Activated CD4-positive, CD25-positive, alpha-beta regulatory T cell treated with anti-CD3 and anti-CD28 coated beads, Interleukin-2, amount 50 U/mL, for 72 hours (primary cell): ENCODE measurements around the gene OSR1.
"Not testable (repeated sequence)": the region's sequence is repeated elsewhere in the genome, so short reads cannot be mapped to it uniquely, and the experiment has no call there.

ENCODE experiments used
- DNase-seq: peaks from one replicate; pipeline ENCODE4 v3.0.0; 2021

OSR1 gene

GRCh38 chr2:19358242-19359020 is at the start of gene OSR1:
TSS of gene OSR1 (minus strand) at chr2:19358623. CDS start at chr2:19353805, 4,818 bp downstream.
- no peak for DNase-seq

- no peak for DNase-seq
Observed at GRCh38 chr2:19403785-19404184, 45.4 kb upstream of the OSR1 start.

GRCh38 chr2:19392191-19392590 is 33.8 kb upstream of the OSR1 start:
- DNase-seq, result no peak

- DNase-seq, result not testable (repeated sequence)
Observed at GRCh38 chr2:19389469-19389868, 31.0 kb upstream of the OSR1 start.

GRCh38 chr2:19380532-19380931 is 22.1 kb upstream of the OSR1 start:
- no peak for DNase-seq

GRCh38 chr2:19378939-19379338 is 20.5 kb upstream of the OSR1 start:
- DNase-seq, result no peak

GRCh38 chr2:19377717-19378116 is 19.3 kb upstream of the OSR1 start:
- DNase-seq, result no peak

GRCh38 chr2:19373352-19373751 is 14.9 kb upstream of the OSR1 start:
- no peak for DNase-seq

- DNase-seq, result no peak
Observed at GRCh38 chr2:19371996-19372582, 13.7 kb upstream of the OSR1 start.

GRCh38 chr2:19369341-19369955 is 11.0 kb upstream of the OSR1 start:
- no peak for DNase-seq

- DNase-seq, result no peak
Observed at GRCh38 chr2:19368760-19369159, 10.3 kb upstream of the OSR1 start.

- no peak for DNase-seq
Observed at GRCh38 chr2:19367326-19367725, 8.9 kb upstream of the OSR1 start.

- no peak for DNase-seq
Observed at GRCh38 chr2:19365126-19365525, 6.7 kb upstream of the OSR1 start.

- no peak for DNase-seq
Observed at GRCh38 chr2:19364014-19364413, 5.6 kb upstream of the OSR1 start.

- no peak for DNase-seq
Observed at GRCh38 chr2:19363474-19363778, 5.0 kb upstream of the OSR1 start.

GRCh38 chr2:19362755-19363473 is 4.5 kb upstream of the OSR1 start:
- DNase-seq, result no peak

GRCh38 chr2:19362094-19362754 is 3.8 kb upstream of the OSR1 start:
- no peak for DNase-seq

GRCh38 chr2:19361325-19361990 is 3.0 kb upstream of the OSR1 start:
- no peak for DNase-seq

- DNase-seq, result no peak
Observed at GRCh38 chr2:19360966-19361321, 2.5 kb upstream of the OSR1 start.

GRCh38 chr2:19360266-19360965 is 2.0 kb upstream of the OSR1 start:
- no peak for DNase-seq

- DNase-seq, result no peak
Observed at GRCh38 chr2:19359456-19359855, 1.0 kb upstream of the OSR1 start.

- no peak for DNase-seq
Observed at GRCh38 chr2:19359021-19359357, 566 bp upstream of the OSR1 start.
